IMR-90 (cell line): ENCODE measurements around the gene CACNB2. TPM values are rescaled to one million over a fixed set of nuclear protein-coding genes. Genes with fewer than 3 reads are reported as not detected.

Source experiments
- ATAC-seq: fragments of 200-7000 bp; cut with Tn5 transposase; 2 replicates; pipeline ENCODE4 v1.9.1; 2020; ENCODE audit warnings: low read depth, mild to moderate bottlenecking, moderate library complexity
- BruUV-seq: library from RNA; stranded (reverse); fragments of 400-500 nt; replicated peaks from 2 replicates; lab custom pipeline; 2021; lab: Mats Ljungman, UMichigan
- CTCF ChIA-PET: fragments of 300-600 bp; formaldehyde crosslinking; extraction: SDS; loops from one replicate; lab custom pipeline; 2021; ENCODE audit warnings: antibody characterized with exemption; lab: Yijun Ruan, JAX
- POLR2A ChIA-PET: fragments of 300-600 bp; sonication (Branson Sonifier 250); formaldehyde crosslinking; loops from one replicate; lab custom pipeline; 2022; ENCODE audit warnings: antibody characterized with exemption; ENCODE audit not compliant: unreplicated experiment; lab: Charles Lee
- DNase-seq: peaks from one replicate; pipeline ENCODE4 v3.0.0; 2013
- H2AFZ ChIP-seq: replicated peaks from 2 replicates; pipeline ENCODE3; 2013; ENCODE audit warnings: low read length, mild to moderate bottlenecking; ENCODE audit not compliant: poor library complexity
- H2AK5ac ChIP-seq: 2 replicates; pipeline ENCODE4 v1.6.1; 2013; ENCODE audit warnings: low read depth, low read length, inconsistent platforms
- H2AK9ac ChIP-seq: replicated peaks from 2 replicates; pipeline ENCODE3; 2013; ENCODE audit warnings: mild to moderate bottlenecking, low read depth, low read length, moderate library complexity; ENCODE audit not compliant: poor library complexity
- H2BK120ac ChIP-seq: 2 replicates; pipeline ENCODE4 v1.6.1; 2013; ENCODE audit warnings: low read depth, low read length, inconsistent platforms
- H2BK15ac ChIP-seq: 3 replicates; pipeline ENCODE4 v1.6.1; 2013; ENCODE audit warnings: low read depth, low read length, inconsistent platforms
- H2BK20ac ChIP-seq: 2 replicates; pipeline ENCODE4 v1.6.1; 2013; ENCODE audit warnings: low read depth, mild to moderate bottlenecking, inconsistent platforms, low read length, moderate library complexity
- H2BK5ac ChIP-seq: 2 replicates; pipeline ENCODE4 v1.6.1; 2013; ENCODE audit warnings: mild to moderate bottlenecking, low read depth, low read length, inconsistent platforms; ENCODE audit not compliant: poor library complexity, severe bottlenecking
- H3K14ac ChIP-seq: replicated peaks from 2 replicates; pipeline ENCODE4 v1.6.1; 2013; ENCODE audit warnings: low read depth, low read length, inconsistent platforms
- H3K18ac ChIP-seq: 2 replicates; pipeline ENCODE4 v1.6.1; 2013; ENCODE audit warnings: low read depth, low read length, control low read depth
- H3K23ac ChIP-seq: 2 replicates; pipeline ENCODE4 v1.6.1; 2013; ENCODE audit warnings: low read depth, low read length, inconsistent platforms
- H3K27ac ChIP-seq: 2 replicates; pipeline ENCODE4 v1.5.1; 2013; ENCODE audit warnings: mild to moderate bottlenecking, control low read depth, low read length; ENCODE audit not compliant: insufficient read depth
- H3K27me3 ChIP-seq: 2 replicates; pipeline ENCODE4 v1.6.1; 2013; ENCODE audit warnings: low read length; ENCODE audit not compliant: control insufficient read depth, insufficient read depth
- H3K36me3 ChIP-seq: 2 replicates; pipeline ENCODE4 v1.6.1; 2013; ENCODE audit warnings: low read length, mixed read lengths; ENCODE audit not compliant: control insufficient read depth, insufficient read depth
- H3K4ac ChIP-seq: 2 replicates; pipeline ENCODE4 v1.6.1; 2013; ENCODE audit warnings: low read depth, low read length, inconsistent platforms
- H3K4me1 ChIP-seq: 2 replicates; pipeline ENCODE4 v1.6.1; 2013; ENCODE audit warnings: low read length, mixed read lengths; ENCODE audit not compliant: control insufficient read depth, insufficient read depth
- H3K4me2 ChIP-seq: 2 replicates; pipeline ENCODE4 v1.6.1; 2013; ENCODE audit warnings: low read depth, mild to moderate bottlenecking, control low read depth, low read length, moderate library complexity
- H3K4me3 ChIP-seq: 2 replicates; pipeline ENCODE4 v1.5.1; 2013; ENCODE audit warnings: low read depth, mild to moderate bottlenecking, control low read depth, low read length, moderate library complexity; ENCODE audit not compliant: insufficient read depth
- H3K56ac ChIP-seq: 2 replicates; pipeline ENCODE4 v1.6.1; 2013; ENCODE audit warnings: low read length, inconsistent platforms; ENCODE audit not compliant: insufficient read depth; ENCODE audit errors: extremely low read depth
- H3K79me1 ChIP-seq, 2 experiments: 2 replicates each; pipeline ENCODE4 v1.6.1; 2013; ENCODE audit warnings: low read length in 2 of 2, inconsistent platforms in 1 of 2, low read depth in 1 of 2
- H3K9ac ChIP-seq: 2 replicates; pipeline ENCODE4 v1.6.1; 2013; ENCODE audit warnings: low read depth, low read length, control low read depth
- H3K9me1 ChIP-seq: 2 replicates; pipeline ENCODE4 v1.6.1; 2013; ENCODE audit warnings: low read length, inconsistent platforms; ENCODE audit not compliant: insufficient read depth
- H3K9me3 ChIP-seq: 2 replicates; pipeline ENCODE4 v1.6.1; 2013; ENCODE audit warnings: low read length; ENCODE audit not compliant: control insufficient read depth, insufficient read depth
- H4K20me1 ChIP-seq: 2 replicates; pipeline ENCODE4 v1.6.1; 2013; ENCODE audit warnings: low read length, inconsistent platforms; ENCODE audit not compliant: insufficient read depth
- H4K5ac ChIP-seq: 2 replicates; pipeline ENCODE4 v1.6.1; 2013; ENCODE audit warnings: mild to moderate bottlenecking, low read depth, low read length, control low read depth
- H4K8ac ChIP-seq, 2 experiments: 2 replicates each; pipeline ENCODE4 v1.6.1; 2013; ENCODE audit warnings: low read depth in 2 of 2, low read length in 2 of 2, control low read depth in 1 of 2, inconsistent platforms in 1 of 2
- H4K91ac ChIP-seq: 2 replicates; pipeline ENCODE4 v1.6.1; 2013; ENCODE audit warnings: low read depth, low read length, inconsistent platforms; ENCODE audit not compliant: insufficient read depth
- CHD1 ChIP-seq: IDR thresholded peaks from 2 replicates; pipeline ENCODE4 v1.6.1; 2012; ENCODE audit warnings: low read depth, low read length, improper control_type of control experiment
- MXI1 ChIP-seq: IDR thresholded peaks from 2 replicates; pipeline ENCODE4 v1.6.1; 2012; ENCODE audit warnings: low read depth, mild to moderate bottlenecking, low read length, moderate library complexity, borderline replicate concordance
- POLR2A ChIP-seq: IDR thresholded peaks from 2 replicates; pipeline ENCODE4 v1.6.1; 2012; ENCODE audit warnings: mild to moderate bottlenecking, low read depth, low read length
- RAD21 ChIP-seq: IDR thresholded peaks from 2 replicates; pipeline ENCODE4 v1.6.1; 2012; ENCODE audit warnings: low read length, improper control_type of control experiment
- WGBS, 2 experiments: methylation state at CpG; one replicate each; pipeline versions ENCODE4 v1.1.5 to v1.1.7; 2013; ENCODE audit warnings: missing lambda C conversion rate in 2 of 2; ENCODE audit not compliant: insufficient read length in 1 of 2; ENCODE audit errors: extremely low coverage in 2 of 2; 5-methylcytosine and 5-hydroxymethylcytosine counted together
- dilution Hi-C: fragments of 300-500 bp; cut with HindIII; formaldehyde crosslinking; loops from one replicate; pipeline ENCODE4 v1.14.3; 2018; ENCODE audit warnings: low sequenced_read_pairs; ENCODE audit not compliant: unreplicated experiment
- in situ Hi-C: fragments of 300-500 bp; cut with MboI; formaldehyde crosslinking; loops from 3 replicates; pipeline ENCODE4 v1.14.3; 2019; ENCODE audit warnings: low sequenced_read_pairs, inconsistent platforms, mixed read lengths
- intact Hi-C: fragments of 100-400 bp; cut with micrococcal nuclease; formaldehyde crosslinking; loops from 2 replicates; pipeline ENCODE4 v1.10.0; 2022
- polyA plus RNA-seq, 3 experiments: library from polyadenylated mRNA; depleted of rRNA; stranded (reverse); fragments of >200 nt; gene quantifications; 2 replicates each; pipeline ENCODE4 v1.2.3, GENCODE V29; 2012; ENCODE audit warnings: low replicate concordance in 1 of 3
- total RNA-seq: library from RNA; depleted of rRNA; stranded (reverse); fragments of >200 nt; gene quantifications from 2 replicates; pipeline ENCODE4 v1.2.3, GENCODE V29; 2012
- TF ChIP-seq, protein P1 (sequence below): fragments of 150-350 bp; IDR thresholded peaks from 2 replicates; pipeline ENCODE4 v1.6.1; 2016; ENCODE audit warnings: low read depth, mild to moderate bottlenecking, low read length, moderate library complexity, borderline replicate concordance
- TF ChIP-seq, protein P2 (sequence below): conservative IDR thresholded peaks from 2 replicates; pipeline ENCODE4 v1.5.1; 2012; ENCODE audit warnings: mild to moderate bottlenecking, low read depth, low read length, improper control_type of control experiment
- TF ChIP-seq, protein P3 (sequence below): fragments of 150-350 bp; IDR thresholded peaks from 2 replicates; pipeline ENCODE4 v1.6.1; 2017; ENCODE audit warnings: mild to moderate bottlenecking, antibody characterized with exemption, low read length, low read depth

The CACNB2 gene
- total and polyA plus RNA-seq, 2 of the 4 experiments (the other 2 are of a cell fraction): 0.36 TPM

DNA sequence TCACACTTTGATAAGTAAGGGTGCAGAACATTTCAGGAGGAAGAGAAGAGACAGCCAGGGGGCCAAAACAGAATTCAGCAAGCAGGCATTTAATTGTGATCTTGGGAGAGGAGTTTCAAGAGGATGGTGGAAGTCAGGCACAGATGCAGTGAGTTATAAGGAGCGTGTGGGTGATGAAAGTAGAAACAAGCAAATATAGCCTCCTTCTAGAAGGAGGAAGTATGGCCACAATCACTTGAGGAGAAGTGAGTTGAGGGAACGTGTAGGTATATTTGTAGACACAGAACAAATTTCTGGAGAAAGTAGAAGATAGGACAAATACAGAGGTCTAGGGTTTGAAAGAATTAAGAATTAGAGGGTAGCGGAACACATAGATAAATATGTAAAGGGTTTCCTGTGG, 165.8 kb downstream of the CACNB2 start:
- H3K9me3 ChIP-seq: no peaks in the 10 kb centered on the region
- no peak overlapping the region for H3K18ac ChIP-seq
- no peak overlapping the region for H2BK15ac ChIP-seq
- no peak overlapping the region for H3K14ac ChIP-seq
- ChIA-PET CTCF (interaction anchor here (0.6 kb wide), 1 partner anchor 191 kb away, joined by 3 read pairs; no protein-coding TSS in a partner anchor), POLR2A (no interaction called here)
- dilution Hi-C loops (no loop called here), in situ Hi-C loops (no loop called here), intact Hi-C loops (no loop called here)
- H3K56ac ChIP-seq: no peak overlapping the region
- no peaks in the 10 kb centered on the region for H3K4me1 ChIP-seq
- no peak overlapping the region for H4K5ac ChIP-seq
- H2BK20ac ChIP-seq: no peak overlapping the region
- no peak overlapping the region for H2AK9ac ChIP-seq
- no peaks in the 10 kb centered on the region for H3K9me1 ChIP-seq
- H4K8ac ChIP-seq: no peak overlapping the region
- no peak for TF ChIP-seq RAD21
- TF ChIP-seq, protein P1, sequence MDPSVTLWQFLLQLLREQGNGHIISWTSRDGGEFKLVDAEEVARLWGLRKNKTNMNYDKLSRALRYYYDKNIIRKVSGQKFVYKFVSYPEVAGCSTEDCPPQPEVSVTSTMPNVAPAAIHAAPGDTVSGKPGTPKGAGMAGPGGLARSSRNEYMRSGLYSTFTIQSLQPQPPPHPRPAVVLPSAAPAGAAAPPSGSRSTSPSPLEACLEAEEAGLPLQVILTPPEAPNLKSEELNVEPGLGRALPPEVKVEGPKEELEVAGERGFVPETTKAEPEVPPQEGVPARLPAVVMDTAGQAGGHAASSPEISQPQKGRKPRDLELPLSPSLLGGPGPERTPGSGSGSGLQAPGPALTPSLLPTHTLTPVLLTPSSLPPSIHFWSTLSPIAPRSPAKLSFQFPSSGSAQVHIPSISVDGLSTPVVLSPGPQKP: no peak
- TF ChIP-seq POLR2A: no peak
- no peak for TF ChIP-seq MXI1
- TF ChIP-seq CHD1: no peak
- TF ChIP-seq, protein P2, sequence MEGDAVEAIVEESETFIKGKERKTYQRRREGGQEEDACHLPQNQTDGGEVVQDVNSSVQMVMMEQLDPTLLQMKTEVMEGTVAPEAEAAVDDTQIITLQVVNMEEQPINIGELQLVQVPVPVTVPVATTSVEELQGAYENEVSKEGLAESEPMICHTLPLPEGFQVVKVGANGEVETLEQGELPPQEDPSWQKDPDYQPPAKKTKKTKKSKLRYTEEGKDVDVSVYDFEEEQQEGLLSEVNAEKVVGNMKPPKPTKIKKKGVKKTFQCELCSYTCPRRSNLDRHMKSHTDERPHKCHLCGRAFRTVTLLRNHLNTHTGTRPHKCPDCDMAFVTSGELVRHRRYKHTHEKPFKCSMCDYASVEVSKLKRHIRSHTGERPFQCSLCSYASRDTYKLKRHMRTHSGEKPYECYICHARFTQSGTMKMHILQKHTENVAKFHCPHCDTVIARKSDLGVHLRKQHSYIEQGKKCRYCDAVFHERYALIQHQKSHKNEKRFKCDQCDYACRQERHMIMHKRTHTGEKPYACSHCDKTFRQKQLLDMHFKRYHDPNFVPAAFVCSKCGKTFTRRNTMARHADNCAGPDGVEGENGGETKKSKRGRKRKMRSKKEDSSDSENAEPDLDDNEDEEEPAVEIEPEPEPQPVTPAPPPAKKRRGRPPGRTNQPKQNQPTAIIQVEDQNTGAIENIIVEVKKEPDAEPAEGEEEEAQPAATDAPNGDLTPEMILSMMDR: no peak
- TF ChIP-seq, protein P3, sequence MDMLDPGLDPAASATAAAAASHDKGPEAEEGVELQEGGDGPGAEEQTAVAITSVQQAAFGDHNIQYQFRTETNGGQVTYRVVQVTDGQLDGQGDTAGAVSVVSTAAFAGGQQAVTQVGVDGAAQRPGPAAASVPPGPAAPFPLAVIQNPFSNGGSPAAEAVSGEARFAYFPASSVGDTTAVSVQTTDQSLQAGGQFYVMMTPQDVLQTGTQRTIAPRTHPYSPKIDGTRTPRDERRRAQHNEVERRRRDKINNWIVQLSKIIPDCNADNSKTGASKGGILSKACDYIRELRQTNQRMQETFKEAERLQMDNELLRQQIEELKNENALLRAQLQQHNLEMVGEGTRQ: no peak
- no peaks in the 10 kb centered on the region for H4K20me1 ChIP-seq
- no peak overlapping the region for H4K91ac ChIP-seq
- H3K9ac ChIP-seq: no peak overlapping the region
- ATAC-seq (no peak), DNase-seq (no peak)
- no peak overlapping the region for H2AFZ ChIP-seq
- no peak overlapping the region for H2AK5ac ChIP-seq
- no peaks in the 10 kb centered on the region for H3K36me3 ChIP-seq
- BruUV-seq: no TSS peak
- 94 to 100% methylated on average over 1 to 2 of the region's 3 CpGs for WGBS, 2 experiments
- H3K4me3 ChIP-seq: no peak overlapping the region
- peaks cover 8% of the 10 kb centered on the region; the same call in 1 of the 2 replicates for H3K27me3 ChIP-seq
- no peak overlapping the region for H3K23ac ChIP-seq
- H2BK120ac ChIP-seq: no peak overlapping the region
- no peak overlapping the region for H3K4me2 ChIP-seq
- no peak overlapping the region for H3K27ac ChIP-seq
- H3K4ac ChIP-seq: no peak overlapping the region
- H2BK5ac ChIP-seq: no peak overlapping the region
- H3K79me1 ChIP-seq: no peaks in the 10 kb centered on the region
